Mononuclear cell (primary cell): Measurements from ENCODE around the gene CLMN. TPM values are rescaled to one million over a fixed set of nuclear protein-coding genes. Genes with fewer than 3 reads are reported as not detected.

Experiments used
- H3K27me3 ChIP-seq: 2 replicates; pipeline ENCODE4 v1.6.0; 2011; ENCODE audit warnings: low read length, control low read depth; ENCODE audit not compliant: insufficient read depth
- H3K4me1 ChIP-seq: 2 replicates; pipeline ENCODE4 v1.5.1; 2011; ENCODE audit warnings: mild to moderate bottlenecking, low read length, control low read depth; ENCODE audit not compliant: insufficient read depth
- H3K4me3 ChIP-seq: 2 replicates; pipeline ENCODE4 v1.5.1; 2011; ENCODE audit warnings: mild to moderate bottlenecking, low read length, moderate library complexity
- H3K9me3 ChIP-seq: 2 replicates; pipeline ENCODE4 v1.5.1; 2011; ENCODE audit warnings: low read depth, mild to moderate bottlenecking, control low read depth, low read length
- total RNA-seq: library from RNA; depleted of rRNA; stranded (reverse); fragments of >200 nt; gene quantifications from one replicate; pipeline ENCODE4 v1.2.3, GENCODE V29; 2012

Gene CLMN
- total RNA-seq, 1 donor: 9.0 TPM

DNA sequence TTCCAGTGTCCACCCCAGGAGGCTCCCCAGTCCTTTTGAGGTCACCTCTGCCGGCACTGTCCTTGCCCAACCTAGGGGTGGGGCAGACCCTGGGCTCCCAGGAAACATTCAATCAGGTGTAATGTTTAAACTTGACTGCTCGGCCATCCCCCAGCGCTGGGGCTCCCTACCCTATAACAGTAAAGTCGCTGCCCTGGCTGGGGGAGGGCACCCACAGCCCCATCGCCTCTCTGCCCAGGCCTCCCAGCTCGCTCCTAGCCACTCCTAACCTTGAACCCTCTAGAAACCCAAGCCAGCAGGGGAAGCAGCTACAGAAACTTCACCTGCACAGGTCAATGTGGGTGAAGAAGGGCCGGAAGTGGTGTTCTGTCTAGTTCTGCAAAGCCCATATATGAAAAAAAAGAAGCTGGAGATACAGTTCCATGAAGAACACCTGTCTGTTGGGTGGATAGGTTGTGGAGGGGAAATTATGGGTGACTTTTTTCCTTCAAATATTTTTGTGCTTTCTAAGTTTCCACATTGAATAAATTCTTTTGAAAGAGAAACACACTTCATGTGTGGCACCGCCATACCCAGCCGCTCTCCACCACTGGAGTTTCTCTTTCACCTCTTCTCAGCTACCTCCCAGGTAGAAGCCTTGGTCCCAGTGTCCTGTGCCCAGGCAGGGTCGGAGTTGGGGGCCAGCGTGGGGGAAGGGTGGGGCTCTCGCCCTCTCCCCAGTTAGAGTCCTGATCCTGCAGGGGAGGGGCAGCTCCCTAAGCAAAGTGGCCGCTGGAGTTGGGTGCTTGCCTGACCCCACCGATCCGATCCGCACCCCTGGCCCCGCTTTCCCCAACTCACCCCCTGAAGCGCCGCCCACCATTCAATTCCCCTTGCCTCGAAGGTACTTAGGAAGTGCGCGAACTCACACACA lies 1.1 kb downstream of the CLMN start:
- Histone ChIP-seq H3K4me3 (peak overlapping the region; percentile 54), H3K27me3 (peaks cover 8% of the 10 kb centered on the region), H3K4me1 (peaks cover 77% of the 10 kb centered on the region)

GRCh38 chr14:95317817-95318343 lies 1.8 kb downstream of the CLMN start:
- H3K27me3 ChIP-seq: peaks cover 8% of the 10 kb centered on the region
- no peak overlapping the region for H3K4me3 ChIP-seq
- no peaks in the 10 kb centered on the region for H3K9me3 ChIP-seq
- peaks cover 77% of the 10 kb centered on the region for H3K4me1 ChIP-seq

More for the DNA sequence above, 1.1 kb downstream of the CLMN start:
- no peaks in the 10 kb centered on the region for H3K9me3 ChIP-seq

- Histone ChIP-seq H3K27me3 (peaks cover 8% of the 10 kb centered on the region), H3K9me3 (no peaks in the 10 kb centered on the region), H3K4me1 (peaks cover 77% of the 10 kb centered on the region), H3K4me3 (no peak overlapping the region)
Measured at GRCh38 chr14:95316821-95317220, 2.9 kb downstream of the CLMN start.

GRCh38 chr14:95315579-95315978 lies 4.1 kb downstream of the CLMN start:
- Histone ChIP-seq H3K27me3 (peaks cover 6% of the 10 kb centered on the region), H3K9me3 (no peaks in the 10 kb centered on the region), H3K4me1 (peaks cover 74% of the 10 kb centered on the region)

DNA sequence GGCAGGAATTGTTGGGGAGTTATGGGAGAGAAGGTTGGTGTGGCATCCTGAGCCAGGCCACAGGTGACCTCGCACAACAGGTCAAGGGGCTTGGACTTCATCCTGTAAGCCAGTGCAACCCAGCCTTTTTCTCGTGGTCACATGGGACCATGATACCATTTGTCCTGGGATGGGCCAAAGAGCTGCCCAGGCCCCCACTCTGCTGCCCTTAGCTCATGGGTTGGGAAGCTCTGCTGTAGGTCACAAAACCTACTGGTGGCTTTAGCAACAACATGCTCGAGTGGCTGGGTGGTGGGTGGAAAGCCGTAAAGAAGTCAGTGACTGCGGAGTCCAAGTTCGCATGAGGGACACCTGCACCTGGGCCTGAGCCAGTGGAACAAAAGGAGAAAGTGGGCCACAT lies 4.6 kb downstream of the CLMN start:
- Histone ChIP-seq H3K9me3 (no peaks in the 10 kb centered on the region), H3K4me3 (no peak overlapping the region), H3K4me1 (peaks cover 69% of the 10 kb centered on the region), H3K27me3 (peaks cover 4% of the 10 kb centered on the region)

More at GRCh38 chr14:95315579-95315978, 4.1 kb downstream of the CLMN start:
- no peak overlapping the region for H3K4me3 ChIP-seq

DNA sequence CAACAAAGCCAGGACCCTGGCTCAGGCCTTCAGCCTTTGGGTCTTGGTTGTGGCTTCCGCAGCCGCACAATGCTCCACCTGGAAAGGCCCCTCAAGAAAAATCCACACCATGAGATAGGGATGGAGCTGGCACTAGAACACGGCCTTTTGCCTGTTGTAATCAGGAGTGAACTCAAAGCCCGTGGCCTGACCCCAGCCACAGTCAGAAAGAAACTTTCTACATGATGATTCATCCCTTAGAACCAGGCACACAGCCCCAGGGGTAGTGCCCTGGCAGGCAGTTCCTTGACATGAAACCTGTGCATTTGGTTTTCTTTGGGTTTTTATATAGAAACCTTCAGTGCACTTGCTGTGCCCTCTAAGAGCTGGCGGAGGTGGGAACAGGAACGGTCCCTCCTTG lies 5.1 kb downstream of the CLMN start:
- peaks cover 67% of the 10 kb centered on the region for H3K4me1 ChIP-seq
- H3K4me3 ChIP-seq: no peak overlapping the region
- H3K9me3 ChIP-seq: no peaks in the 10 kb centered on the region
- H3K27me3 ChIP-seq: peaks cover 4% of the 10 kb centered on the region

GRCh38 chr14:95313707-95314106 lies 6.0 kb downstream of the CLMN start:
- Histone ChIP-seq H3K27me3 (no peaks in the 10 kb centered on the region), H3K4me3 (no peak overlapping the region), H3K9me3 (no peaks in the 10 kb centered on the region), H3K4me1 (peaks cover 60% of the 10 kb centered on the region)

- Histone ChIP-seq H3K4me3 (no peak overlapping the region), H3K4me1 (peaks cover 55% of the 10 kb centered on the region), H3K27me3 (no peaks in the 10 kb centered on the region), H3K9me3 (no peaks in the 10 kb centered on the region)
Measured at GRCh38 chr14:95313190-95313589, 6.5 kb downstream of the CLMN start.

GRCh38 chr14:95312311-95312710 lies 7.4 kb downstream of the CLMN start:
- peaks cover 54% of the 10 kb centered on the region for H3K4me1 ChIP-seq
- no peaks in the 10 kb centered on the region for H3K9me3 ChIP-seq
- no peak overlapping the region for H3K4me3 ChIP-seq
- no peaks in the 10 kb centered on the region for H3K27me3 ChIP-seq

DNA sequence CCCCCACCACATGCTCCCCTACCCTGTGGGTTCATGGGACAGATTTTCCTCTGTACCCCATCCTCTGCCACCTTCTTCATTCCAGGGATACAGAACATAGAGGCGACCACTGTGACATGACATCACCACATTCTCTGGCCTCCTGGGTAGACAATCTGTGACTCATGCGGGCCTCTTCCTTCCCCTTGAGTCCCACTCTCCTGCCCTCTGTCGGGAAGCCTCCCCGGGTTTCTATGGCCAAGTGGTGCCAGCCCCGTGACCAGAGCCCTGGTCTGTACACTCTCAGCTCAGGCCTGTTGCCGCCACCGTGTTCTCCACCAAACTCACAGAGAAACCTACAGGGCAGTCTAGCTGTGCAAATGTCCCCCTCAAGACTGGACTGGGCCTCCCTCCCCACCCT lies 8.0 kb downstream of the CLMN start:
- no peaks in the 10 kb centered on the region for H3K27me3 ChIP-seq
- H3K4me1 ChIP-seq: peaks cover 54% of the 10 kb centered on the region
- no peaks in the 10 kb centered on the region for H3K9me3 ChIP-seq
- no peak overlapping the region for H3K4me3 ChIP-seq

DNA sequence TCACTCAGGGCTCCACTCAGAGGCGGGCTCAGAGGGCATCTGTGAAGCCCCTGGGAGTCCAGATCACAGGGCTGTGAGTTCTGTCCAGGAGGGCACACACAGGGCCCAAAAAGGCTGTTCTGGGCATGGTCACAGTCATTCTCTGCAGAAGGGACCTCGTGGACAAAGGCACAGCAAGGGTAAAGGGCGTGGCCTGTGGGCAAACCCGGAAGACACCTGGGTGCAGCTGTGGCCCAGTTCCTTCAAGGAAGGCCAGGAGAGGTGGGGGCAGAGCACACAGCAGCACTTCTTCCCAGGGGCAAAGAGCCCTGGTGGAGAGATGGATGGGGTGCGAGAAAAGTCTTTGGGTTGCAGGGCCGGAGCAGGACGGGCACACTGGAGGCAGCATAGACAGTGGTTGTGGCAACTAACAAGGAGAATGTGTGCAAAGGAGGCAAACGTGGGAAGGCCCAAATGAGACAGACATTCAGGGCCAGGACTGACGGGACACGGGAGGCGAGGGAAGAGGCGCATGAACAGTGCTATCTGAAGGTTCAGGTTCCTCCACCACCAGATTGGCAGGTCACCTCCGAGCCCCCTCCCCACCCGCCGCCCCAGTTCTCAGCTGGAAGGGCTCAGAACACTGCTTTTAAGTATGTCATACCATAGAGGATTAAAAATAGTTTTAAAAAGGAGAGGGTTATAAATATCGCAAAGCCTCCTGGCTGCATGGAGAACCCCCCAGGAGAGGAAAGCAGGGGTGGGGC lies 8.9 kb downstream of the CLMN start:
- H3K27me3 ChIP-seq: no peaks in the 10 kb centered on the region
- H3K4me1 ChIP-seq: peaks cover 49% of the 10 kb centered on the region
- H3K9me3 ChIP-seq: no peaks in the 10 kb centered on the region
- H3K4me3 ChIP-seq: no peak overlapping the region

DNA sequence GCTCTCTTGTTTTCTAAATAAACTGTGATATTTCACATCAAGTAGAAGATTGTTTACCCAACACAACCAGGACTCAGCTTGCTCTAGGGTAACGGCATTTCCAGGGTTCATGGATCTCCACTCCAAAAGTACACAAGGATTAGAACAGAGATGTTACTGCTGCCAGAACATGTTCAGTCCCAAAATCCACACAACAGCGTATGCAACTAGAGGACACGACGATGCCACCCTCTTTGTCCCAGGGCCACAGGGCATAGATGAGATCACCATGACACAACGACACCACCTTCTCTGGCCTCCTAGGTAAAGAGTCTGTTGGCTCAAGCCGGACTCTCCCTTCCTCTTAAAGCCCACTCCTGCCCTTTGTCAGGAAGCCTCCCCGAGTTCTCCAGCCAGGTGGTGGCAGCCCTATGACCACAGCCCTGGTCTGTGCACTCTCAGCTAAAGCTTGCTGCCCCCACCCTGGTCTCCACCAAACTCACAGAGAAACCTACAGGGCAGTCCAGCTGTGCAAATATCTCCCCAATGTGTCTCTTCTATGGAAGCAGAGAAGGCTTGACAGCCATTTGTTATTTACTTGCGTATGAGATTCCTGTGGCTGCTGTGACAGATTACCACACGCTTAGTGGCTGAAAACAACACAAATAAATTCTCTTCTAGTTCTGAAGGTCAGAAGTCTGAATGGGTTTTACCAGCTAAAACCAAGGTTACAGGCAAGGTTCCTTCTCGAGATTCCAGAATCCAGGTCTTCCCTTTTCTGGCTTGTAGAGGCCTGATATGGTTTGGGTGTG lies 10.3 kb downstream of the CLMN start:
- Histone ChIP-seq H3K4me3 (no peak overlapping the region), H3K9me3 (no peaks in the 10 kb centered on the region), H3K4me1 (peaks cover 35% of the 10 kb centered on the region), H3K27me3 (no peaks in the 10 kb centered on the region)

DNA sequence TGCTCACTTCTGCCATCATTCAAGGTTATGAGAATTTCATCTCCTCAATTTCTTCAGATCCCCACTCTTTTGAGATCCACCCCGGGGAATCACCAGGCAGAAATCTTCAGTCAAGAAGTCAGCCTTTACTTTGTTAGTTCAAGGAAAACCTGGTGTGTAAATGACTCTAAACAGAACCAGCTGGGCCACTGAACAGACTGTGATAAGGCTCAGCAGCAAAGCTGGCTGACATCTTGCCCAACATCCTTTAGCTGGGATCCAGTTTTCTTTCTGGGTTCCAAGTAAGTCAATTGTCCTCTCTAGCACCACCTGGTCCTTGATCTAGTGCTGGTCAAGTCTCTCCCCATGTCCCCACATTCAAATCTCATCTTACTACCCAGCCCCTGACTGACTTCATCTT lies 11.6 kb downstream of the CLMN start:
- no peaks in the 10 kb centered on the region for H3K27me3 ChIP-seq
- H3K4me1 ChIP-seq: peaks cover 21% of the 10 kb centered on the region
- H3K4me3 ChIP-seq: no peak overlapping the region
- no peaks in the 10 kb centered on the region for H3K9me3 ChIP-seq

- Histone ChIP-seq H3K4me3 (no peak overlapping the region), H3K4me1 (peaks cover 16% of the 10 kb centered on the region), H3K9me3 (no peaks in the 10 kb centered on the region), H3K27me3 (no peaks in the 10 kb centered on the region)
Measured at GRCh38 chr14:95307402-95308041, 12.2 kb downstream of the CLMN start.
